T-helper 1 cell (primary cell): Measurements from ENCODE around the gene ITGAV.

ENCODE experiments used
- DNase-seq, 5 donors: peaks; one replicate each; pipeline ENCODE4 v3.0.0-alpha.2; 2012 to 2020

Gene ITGAV

DNA sequence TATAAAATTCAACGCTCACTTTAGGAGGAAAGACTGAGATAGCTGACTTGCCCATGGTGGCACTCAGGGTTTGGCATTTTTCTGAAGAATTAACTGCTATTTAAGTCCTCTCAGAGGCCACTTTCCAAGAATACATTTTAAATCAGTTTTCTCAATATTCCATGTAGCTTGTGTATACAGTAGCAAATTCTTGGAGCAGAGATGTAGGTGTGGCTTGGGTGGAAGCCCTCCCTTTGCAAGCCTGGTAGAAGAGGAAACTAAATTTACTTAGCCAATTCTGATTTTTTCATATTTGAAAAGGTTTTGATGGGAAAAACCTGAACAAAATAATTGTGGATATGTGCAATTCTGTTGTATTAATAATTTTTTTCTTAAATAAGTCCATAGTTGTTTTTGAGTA, 14.0 kb upstream of the ITGAV start:
- DNase-seq = no peak

DNA sequence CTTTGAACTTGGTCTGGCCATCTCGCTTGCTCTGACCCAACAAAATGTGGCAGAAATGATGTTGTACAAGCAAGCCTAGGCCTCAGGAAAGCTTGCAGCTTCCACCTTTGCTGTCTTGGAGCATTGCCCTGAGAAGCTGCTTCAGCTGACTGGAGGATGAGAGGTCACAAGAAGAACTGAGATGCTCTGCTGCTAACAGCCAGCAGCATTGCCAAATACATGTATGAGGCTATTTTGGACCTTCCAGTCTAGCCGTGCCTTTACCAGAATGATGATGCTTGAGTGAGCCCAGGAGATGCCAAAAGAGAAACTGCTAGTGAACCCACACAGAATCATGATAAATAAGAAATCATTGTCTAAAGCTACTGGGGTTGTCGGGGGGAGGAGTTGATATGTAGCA, 13.2 kb upstream of the ITGAV start:
- no peak for DNase-seq

DNA sequence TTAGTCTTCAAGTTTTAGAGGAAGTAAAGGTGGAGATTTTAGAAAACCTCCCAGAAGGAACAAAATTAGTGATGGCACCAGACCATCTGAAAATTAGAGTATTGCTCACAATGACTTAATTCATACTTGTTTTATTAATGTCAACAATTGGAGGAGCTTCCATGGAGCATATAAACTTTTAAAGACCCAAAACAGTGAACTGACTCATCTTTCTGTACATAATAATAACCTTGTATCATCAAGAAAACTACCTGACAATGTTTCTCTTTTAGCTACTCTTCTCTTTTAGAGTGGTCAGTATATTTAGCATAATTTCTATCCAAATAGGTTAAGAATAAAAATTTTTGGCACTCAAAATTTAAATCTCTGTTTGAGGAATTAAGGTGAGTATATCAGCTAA, 7.2 kb upstream of the ITGAV start:
- no peak for DNase-seq

DNA sequence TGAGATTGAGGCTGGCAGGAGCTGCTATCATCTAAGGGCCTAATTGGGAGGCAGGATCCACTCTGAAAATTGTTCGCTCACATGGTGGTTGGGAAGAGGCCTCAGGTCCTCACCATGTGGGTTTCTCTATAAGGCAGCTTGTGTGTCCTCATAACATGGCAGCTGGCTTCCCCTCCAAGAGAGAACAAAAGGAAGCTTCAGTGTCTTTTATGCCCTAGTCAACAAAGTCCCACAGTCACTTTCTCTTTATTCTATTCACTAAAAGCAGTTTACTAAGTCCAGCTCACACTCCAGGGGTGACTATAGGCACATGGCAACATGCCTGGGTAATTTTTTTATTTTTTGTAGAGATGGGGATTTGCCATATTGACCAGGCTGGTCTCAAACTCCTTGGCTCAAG, 5.8 kb upstream of the ITGAV start:
- no peak for DNase-seq

DNA sequence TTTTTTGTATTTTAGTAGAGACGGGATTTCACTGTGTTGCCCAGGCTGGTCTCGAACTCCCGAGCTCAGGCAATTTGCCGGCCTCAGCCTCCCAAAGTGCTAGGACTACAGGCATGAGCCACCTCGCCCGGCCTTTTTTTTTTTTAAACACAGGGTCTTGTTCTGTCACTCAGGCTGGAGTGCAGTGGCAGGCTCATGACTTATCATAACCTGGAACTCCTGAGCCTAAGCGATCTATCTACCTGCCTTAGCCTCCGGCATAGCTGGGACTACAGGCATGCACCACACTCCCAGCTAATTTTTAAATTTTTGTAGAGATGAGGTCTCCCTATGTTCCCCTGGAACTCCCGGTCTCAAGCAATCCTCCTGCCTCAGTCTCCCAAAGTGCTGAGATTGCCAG, 1.4 kb upstream of the ITGAV start:
- no peak for DNase-seq

DNA sequence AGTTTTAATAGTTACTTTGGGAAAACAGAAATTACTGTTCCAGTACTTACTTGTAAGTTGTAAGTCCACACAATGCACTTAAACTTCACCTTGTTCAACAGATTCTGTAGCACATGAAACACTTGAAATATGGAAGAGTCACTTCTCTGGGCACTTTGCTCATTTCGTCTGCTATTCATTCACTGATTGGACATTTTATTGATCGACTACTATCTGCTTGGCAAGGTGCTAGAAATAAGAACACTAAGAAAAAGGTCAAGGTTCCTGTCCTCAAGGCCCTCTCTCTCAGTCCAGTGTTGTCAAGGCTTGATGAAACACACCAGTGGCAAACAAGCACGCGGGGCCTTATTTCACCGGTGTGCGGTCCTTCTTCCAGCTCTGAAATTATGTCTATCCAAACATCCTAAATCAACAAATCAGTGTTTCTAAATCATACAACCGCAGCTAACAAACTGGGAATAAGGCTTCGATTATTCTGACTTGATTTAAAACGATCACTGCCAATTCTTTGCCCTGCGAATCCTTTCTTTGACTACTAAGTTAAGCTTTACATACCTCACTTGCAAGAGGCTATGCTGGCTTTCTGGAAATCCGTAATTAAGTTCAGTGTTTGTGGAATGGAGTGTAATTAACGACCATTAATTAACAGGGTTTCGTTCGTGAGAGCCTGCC, 780 bp upstream of the ITGAV start:
- peak in 1 of 5 donors; percentile 1 for DNase-seq

DNA sequence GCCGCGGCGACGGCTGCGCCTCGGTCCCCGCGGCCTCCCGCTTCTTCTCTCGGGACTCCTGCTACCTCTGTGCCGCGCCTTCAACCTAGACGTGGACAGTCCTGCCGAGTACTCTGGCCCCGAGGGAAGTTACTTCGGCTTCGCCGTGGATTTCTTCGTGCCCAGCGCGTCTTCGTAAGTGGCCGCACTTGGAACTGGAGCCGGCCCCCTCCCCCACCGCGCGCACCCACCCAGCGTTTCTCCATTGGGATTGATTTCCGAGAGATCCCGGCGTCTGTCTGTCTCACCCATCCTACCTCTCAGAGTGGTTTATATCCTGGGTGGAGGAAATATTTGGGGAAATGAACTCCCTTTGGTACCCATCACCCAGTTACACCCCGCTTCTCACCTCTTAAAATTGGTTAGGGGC, 498 bp downstream of the ITGAV start:
- no peak for DNase-seq

DNA sequence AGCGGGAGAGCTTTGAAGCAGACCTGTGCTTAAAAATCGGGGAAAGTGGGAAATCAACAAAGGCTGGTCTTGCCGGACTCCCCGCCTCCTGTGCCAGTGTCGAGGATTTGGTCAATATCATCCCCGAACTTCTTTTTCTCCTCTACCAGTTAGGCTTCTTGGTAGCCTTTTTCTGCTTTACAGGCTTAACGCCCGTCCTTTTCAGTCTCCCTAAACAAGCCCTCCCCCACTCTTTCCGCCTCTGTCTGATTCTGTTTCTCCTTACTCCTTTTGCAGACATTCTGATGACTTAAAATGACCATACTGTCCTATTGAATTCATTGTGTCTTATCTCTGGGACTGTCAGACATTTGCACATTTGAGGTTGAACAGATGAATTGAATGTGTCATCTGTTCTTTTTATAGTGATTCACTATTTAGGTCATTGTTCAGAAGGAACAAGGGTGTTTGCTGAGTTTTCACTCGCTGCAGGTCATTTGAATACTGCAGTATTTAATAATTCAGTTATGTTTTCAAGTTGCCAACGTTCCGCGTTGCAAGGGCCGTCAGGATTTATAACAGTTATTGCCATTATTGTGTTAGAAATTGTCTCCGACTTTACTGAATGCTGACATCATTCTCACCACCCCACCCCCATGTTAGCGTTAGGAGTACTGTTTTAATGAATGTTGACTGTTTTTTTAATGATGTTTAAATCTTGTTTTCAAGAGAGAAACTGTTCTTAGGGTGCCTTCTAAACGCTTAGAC, 1.1 kb downstream of the ITGAV start:
- peak in 1 of 5 donors; percentile 23 for DNase-seq

DNA sequence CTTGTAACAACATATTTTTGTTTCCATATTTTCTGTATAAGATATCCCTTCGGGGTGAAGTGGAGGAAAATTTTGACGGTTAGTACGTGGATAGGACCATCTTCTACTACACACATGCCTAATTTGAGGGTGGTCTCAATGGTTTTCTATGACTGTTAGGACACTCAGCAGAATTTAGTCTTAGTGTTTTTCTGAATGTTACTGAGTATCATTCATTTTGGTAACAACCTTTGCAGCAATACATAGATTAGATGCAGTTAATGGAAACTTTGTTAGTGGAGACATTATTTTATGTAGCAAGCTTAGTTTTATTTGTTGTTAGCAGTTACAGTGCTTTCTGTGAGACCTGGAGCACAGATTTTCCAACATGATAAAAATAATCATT, 1.6 kb downstream of the ITGAV start:
- DNase-seq = no peak

DNA sequence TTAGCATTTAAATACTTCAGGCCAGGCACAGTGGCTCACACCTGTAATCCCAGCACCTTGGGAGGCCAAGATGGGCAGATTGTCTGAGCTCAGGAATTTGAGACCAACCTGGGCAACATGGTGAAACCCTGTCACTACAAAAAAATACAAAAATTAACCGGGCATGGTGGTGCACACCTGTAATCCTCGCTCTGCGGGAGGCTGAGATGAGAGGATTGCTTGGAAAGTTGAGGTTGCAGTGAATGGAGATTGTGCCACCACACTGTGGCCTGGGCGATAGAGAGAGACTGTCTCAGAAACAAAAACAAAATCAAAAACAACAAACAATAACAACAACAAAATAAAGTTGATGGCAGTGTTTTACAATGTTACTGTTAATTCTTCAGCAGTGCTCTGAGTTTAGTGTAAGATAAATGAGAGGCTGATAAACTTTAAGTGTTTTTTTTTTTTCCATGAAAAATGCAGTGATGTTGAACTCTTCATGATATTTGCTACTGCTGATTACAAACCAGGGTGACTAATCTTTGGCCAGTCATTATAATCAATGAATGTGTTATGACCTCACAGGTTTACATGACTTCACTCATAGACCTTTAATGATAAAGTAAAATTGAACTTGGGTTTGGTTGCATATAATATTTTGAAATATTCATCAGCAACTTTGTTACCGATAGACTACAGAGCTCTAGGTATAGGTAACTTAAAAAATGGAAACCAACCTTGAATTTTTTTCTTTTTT, 2.5 kb downstream of the ITGAV start:
- no peak for DNase-seq

DNA sequence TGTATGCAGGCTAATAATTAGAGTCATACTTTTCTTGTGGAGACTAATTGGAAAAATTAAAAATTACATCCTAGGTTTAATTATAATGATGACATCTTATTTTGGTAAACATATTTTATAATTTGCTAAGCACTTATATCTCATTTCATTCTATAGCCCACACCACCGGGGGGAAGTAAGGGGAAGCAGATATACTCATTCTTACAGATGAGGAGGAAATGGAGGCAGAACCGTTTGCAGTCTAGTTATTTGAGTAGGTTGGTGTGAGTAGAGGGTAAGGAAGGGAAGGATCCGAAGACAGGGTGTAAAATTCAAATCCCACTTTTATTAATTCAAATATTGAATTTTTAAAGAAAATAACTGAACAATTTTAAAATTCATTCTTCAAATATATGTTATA, 3.7 kb downstream of the ITGAV start:
- DNase-seq = no peak

DNA sequence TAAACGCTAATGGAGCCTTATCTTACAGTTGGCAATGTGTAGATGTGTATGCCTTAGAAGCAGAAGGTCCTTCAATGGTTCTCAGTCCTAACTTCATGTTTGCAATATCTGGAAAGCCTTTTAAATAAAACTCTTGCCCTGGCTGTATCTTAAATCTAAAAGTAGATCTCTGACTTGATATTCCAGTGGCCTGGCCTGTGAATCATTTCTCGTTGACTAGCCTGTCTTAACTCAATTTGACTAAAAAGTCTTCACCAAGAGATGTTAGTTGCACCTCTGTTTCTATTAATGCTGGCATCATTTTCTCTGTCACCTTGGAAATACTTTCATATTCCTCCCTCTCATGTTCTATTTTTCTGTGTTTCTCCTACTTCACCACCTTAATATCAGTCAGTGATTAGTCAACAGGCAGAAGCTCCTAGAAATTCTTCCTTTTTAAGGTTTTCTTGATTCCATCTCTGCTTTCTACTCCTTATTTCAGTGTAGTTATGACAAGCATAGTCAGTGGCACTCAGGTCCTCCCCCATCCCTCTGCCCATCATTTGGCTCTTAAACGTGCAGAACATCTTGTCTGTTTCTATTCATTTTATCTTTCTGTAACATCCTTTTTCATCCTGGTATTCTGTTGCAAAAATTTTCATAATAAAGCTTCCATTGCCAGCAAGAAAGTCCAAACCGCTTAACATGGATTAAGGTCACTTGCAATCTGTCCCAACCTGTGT, 4.3 kb downstream of the ITGAV start:
- DNase-seq = no peak

DNA sequence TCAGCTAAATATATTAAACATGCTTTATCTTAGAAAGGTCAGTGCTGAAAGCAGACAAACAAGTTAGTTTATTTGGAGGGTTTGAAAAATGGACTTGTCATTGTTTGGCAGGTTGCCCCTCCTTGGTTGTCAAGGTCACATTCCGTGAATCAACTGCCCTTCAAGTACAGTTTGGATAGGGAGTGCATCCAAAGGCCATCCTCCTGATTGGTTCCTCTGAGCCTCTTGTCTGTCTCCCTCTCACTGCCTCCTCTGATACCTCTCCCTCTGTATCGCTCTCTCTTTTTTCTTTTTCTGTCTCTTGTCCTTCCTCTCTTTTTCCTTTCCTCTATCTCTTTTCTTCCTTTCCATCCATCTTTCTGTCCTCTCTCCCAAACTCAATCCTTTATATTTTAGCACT, 5.4 kb downstream of the ITGAV start:
- DNase-seq = no peak

DNA sequence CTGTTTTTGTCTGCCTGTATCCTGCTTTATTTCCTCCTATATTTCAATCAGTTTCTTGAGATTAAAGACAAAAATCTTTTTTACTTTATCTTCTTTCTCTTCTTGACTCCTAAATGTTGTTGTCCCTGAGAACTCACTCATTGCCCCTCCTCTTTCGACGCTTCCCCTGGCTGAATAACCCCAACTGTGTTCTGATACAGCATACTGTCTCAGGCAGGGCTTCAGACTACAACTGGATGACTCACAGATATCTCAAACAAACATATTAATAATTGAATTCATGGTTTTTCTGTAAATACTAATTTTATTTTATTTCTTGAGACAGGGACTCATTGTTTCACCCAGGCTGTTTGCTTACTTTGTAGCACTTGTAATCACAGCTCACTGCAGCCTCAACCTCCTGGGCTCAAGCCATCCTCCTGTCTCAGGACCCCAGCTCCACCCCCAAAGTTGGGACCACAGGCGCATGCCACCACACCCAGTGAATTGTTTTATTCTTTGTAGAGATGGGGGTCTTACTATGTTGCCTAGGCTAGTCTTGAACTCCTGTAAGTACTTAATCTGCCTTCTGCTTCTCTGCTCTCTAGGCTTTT, 9.4 kb downstream of the ITGAV start:
- no peak for DNase-seq

DNA sequence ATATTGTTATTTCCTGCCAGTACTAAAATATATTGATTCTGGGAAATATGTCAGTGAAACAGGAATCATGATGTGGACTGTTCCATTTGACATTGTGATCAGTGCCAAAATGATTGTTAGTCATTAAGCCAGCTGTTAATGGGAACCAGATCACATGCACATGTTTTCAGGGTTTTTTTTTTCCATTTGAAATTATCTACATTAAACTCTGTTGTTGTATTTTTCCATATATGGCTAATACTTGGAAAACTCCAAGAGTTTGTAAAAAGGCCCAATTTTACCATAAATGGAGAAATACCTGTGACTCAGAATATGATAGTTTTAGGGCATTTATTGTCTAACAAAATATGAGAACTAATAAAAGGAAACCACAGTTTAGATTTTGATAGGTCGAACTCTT, 13.4 kb downstream of the ITGAV start:
- no peak for DNase-seq

DNA sequence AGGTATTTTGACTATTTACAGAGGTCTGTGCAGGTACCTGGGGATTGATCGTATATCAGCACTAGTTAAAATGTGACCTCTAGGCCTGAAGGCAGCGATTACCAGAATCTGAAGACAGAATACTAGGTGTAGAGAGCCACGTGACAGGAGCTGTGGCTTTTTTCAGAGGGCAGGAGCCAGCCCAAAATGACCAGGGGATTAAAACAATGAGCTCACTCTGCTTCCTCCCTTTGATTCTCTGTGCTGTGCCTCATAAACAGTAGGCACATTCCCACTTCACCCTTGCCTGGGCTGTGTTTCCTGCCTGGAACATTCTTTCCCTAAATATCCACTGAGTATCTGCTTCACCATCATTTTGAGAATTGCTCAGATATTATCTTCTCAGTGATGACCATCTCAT, 15.2 kb downstream of the ITGAV start:
- no peak for DNase-seq

DNA sequence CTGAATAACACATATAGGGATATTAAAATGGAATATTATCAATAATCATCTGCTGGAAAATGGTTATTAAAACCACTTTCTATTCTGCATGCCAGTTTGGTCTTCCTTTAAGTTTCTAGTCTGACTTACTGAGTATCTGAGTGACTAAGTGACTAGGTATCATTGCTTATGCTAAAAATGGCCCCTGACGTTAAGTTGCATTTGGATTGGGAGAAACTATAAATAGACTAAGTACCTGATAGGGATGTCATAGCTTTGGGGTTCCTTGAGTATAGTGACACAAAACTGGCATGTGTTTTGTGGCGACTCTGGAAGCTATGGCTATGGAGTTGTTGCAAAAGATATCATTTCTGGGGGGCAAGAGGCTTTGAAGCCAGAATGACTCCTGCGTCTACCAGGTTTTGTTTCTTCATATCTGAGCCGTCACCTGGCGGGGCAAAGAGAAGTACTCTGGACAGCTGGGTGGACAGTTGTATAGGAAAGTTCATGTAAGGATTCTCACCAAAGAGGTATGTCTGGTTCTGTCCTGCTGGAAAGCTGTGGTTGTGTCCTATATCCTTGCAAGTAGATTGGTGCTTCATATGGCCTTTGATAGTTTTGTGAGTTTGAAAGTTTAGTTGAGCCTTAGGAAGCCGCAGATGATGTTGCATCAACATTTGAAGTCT, 17.9 kb downstream of the ITGAV start:
- DNase-seq = no peak

DNA sequence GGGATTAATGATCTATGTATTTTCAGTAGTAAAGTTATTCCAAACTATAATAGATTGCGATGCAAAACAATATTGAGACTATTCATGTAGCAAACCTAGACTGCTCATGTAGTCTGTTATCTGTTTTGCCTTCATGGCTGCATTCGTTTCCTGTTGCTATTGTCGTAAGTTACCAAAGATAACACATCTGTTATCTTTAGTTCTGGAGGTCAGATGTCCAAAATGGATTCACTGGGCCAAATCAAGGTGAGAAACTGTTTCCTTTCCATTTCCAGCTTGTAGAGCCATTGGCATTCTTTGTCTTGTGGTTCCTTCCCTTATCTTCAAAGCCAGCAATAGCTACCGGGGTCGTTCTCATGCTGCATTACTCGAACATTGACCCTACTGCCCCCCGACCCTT, 20.9 kb downstream of the ITGAV start:
- DNase-seq = no peak

DNA sequence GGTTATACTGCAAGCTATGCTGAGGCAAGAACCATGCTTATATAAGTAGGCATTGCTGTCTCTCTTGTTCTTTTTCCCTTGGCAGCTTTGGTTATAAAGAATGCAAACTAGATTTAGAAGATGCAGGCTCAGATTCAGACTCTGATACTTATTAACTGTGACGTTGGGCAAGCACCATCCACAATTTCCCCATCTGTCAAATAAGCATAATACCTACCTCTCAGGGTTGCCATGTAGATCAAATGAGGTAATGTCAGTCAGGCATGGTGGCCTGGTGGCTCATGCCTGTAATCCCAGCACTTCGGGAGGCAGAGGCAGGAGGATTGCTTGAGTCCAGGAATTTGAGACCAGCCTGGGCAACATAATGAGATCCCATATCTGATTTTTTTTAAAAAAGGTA, 21.7 kb downstream of the ITGAV start:
- DNase-seq = no peak

DNA sequence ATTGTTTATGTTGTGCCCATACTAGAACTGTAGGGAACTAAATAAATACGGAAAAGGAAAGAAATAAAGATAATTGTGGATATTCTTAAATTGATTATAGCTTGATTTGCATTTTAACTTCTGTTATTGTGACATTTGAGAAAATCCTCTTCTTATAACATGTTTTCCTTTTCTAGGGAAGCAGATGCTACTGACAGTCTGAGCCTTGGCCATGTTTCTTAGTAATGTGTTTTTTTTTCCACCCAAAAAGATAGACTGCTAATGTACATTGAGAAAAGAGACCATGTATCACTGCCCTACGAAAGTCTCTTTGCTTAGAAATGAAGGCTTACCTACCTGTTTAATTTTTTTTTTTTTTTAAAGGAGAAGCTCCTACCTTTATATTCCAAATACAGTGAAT, 22.2 kb downstream of the ITGAV start:
- no peak for DNase-seq

DNA sequence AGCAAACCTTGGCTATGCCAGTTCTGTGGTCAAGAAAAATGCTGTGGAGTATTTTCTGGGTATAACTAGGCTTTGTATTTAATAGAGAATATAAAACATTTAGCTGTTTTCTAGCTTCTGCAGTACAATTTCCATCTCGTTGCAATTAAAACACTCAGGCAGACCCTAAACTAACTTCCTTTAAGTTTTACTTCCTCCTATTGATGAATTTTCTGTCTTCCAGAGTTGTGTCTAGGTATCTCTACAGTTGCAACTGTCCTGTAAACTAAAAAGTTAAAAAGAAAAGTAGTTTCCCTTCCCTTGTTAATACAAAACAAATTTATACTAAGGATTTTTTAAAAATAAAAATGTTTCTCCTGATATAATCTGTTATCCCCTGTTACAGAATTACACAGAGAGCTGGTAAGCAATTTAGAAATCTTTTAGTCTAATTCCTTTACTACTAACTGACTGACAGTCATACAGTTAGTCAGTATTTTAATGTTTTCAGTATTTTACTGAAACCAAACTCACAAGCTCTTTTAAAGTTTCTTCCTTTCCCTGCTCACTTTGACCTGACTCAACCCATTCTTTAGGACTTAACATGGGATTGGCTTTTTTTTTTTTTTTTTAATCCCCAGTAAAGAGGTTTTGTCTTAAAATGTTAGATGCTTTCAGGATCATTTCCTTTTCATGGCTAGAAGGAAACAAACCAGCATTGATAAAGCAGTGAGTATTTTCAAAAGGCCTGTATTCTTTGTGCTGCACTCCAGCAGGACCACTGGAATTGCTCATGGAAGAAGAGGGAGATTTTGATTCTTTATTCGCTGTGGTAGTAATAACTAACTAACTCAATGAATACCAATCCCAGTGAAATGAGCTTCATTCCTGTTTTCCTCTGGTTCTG, 22.9 kb downstream of the ITGAV start:
- DNase-seq = no peak
